ENCODE data around the gene HTT. TPM values are rescaled to one million over a fixed set of nuclear protein-coding genes. Genes with fewer than 3 reads are reported as not detected.

HTT gene
- total RNA-seq, 2 experiments from 2014 or later = 56.9 to 62.6 TPM

GRCh38 chr4:3257103-3257555 is 182.6 kb downstream of the HTT start:
- Histone ChIP-seq H3K27ac (ENCODE audit: low read depth in 1 of 2, low read length in 2 of 2) (no peak overlapping the region), H3K27me3 (ENCODE audit: control insufficient read depth in 1 of 2, insufficient read depth in 2 of 2, low read length in 2 of 2) (no peaks in the 10 kb centered on the region), H3K4me1 (ENCODE audit: insufficient read depth, low read length) (no peaks in the 10 kb centered on the region), H3K9me3 (ENCODE audit: control insufficient read depth in 1 of 2, insufficient read depth in 1 of 2, low read length in 2 of 2) (no peaks in the 10 kb centered on the region), H3K36me3 (ENCODE audit: insufficient read depth, low read length) (no peaks in the 10 kb centered on the region), H3K4me3 (ENCODE audit: low read length) (no peak overlapping the region)
- H3K27ac Mint-ChIP-seq = no peak overlapping the region
- H3K9me3 Mint-ChIP-seq = no peaks in the 10 kb centered on the region
- no peak for TF ChIP-seq CTCF (IDR thresholded peaks at IDR 0.05)
- H3K4me3 Mint-ChIP-seq = no peak overlapping the region
- intact Hi-C loops (cut with DNase I, micrococcal nuclease) = no loop called here
- no peaks in the 10 kb centered on the region for H3K4me1 Mint-ChIP-seq (ENCODE audit: low read depth)
- ATAC-seq (ENCODE audit: poor library complexity) (no peak), DNase-seq (no peak)
- POLR2A ChIA-PET = no interaction called here
- CTCF ChIA-PET = no interaction called here
- peaks cover 7% of the 10 kb centered on the region for H3K36me3 Mint-ChIP-seq (ENCODE audit: low read depth)
- H3K27me3 Mint-ChIP-seq = no peaks in the 10 kb centered on the region

- CTCF ChIA-PET = no interaction called here
- no peak overlapping the region for H3K4me3 ChIP-seq (ENCODE audit: low read length)
Measured at GRCh38 chr4:3257556-3258482, 183.3 kb downstream of the HTT start.

More at GRCh38 chr4:3257556-3258482, 183.3 kb downstream of the HTT start:
- H3K36me3 ChIP-seq (ENCODE audit: insufficient read depth, low read length) = no peaks in the 10 kb centered on the region
- H3K4me1 ChIP-seq (ENCODE audit: insufficient read depth, low read length) = no peaks in the 10 kb centered on the region
- no peaks in the 10 kb centered on the region for H3K9me3 ChIP-seq (ENCODE audit: control insufficient read depth in 1 of 2, insufficient read depth in 1 of 2, low read length in 2 of 2)
- no peaks in the 10 kb centered on the region for H3K27me3 ChIP-seq (ENCODE audit: control insufficient read depth in 1 of 2, insufficient read depth in 2 of 2, low read length in 2 of 2)
- POLR2A ChIA-PET = no interaction called here
- no peak overlapping the region for H3K27ac ChIP-seq (ENCODE audit: low read depth in 1 of 2, low read length in 2 of 2)
- peaks cover 7% of the 10 kb centered on the region for H3K36me3 Mint-ChIP-seq (ENCODE audit: low read depth)
- DNase-seq = peak in 1 of 14 experiments; percentile 28
- TF ChIP-seq CTCF (IDR thresholded peaks at IDR 0.05) = no peak
- H3K4me3 Mint-ChIP-seq = no peak overlapping the region
- no peaks in the 10 kb centered on the region for H3K27me3 Mint-ChIP-seq
- no peak for ATAC-seq (ENCODE audit: poor library complexity)
- H3K9me3 Mint-ChIP-seq = no peaks in the 10 kb centered on the region
- intact Hi-C loops (cut with DNase I, micrococcal nuclease) = no loop called here
- no peaks in the 10 kb centered on the region for H3K4me1 Mint-ChIP-seq (ENCODE audit: low read depth)
- no peak overlapping the region for H3K27ac Mint-ChIP-seq
